ENCODE measurements around the gene EDN2. TPM values are rescaled to one million over a fixed set of nuclear protein-coding genes. Genes with fewer than 3 reads are reported as not detected.

EDN2 gene
- total RNA-seq, 1 experiment from 2014 or later = 0.50 TPM

GRCh38 chr1:41498804-41499203, 14.3 kb upstream of the EDN2 start:
- DNase-seq (ENCODE audit: low spot score) = peak; percentile 87

GRCh38 chr1:41498391-41498790, 13.9 kb upstream of the EDN2 start:
- DNase-seq (ENCODE audit: low spot score) = peak; percentile 60

- DNase-seq (ENCODE audit: low spot score) = no peak
Observed at GRCh38 chr1:41497461-41498030, 13.1 kb upstream of the EDN2 start.

GRCh38 chr1:41497056-41497440, 12.6 kb upstream of the EDN2 start:
- no peak for DNase-seq (ENCODE audit: low spot score)

GRCh38 chr1:41496080-41497055, 11.9 kb upstream of the EDN2 start:
- DNase-seq (ENCODE audit: low spot score) = peak; percentile 92

GRCh38 chr1:41495210-41495948, 10.9 kb upstream of the EDN2 start:
- DNase-seq (ENCODE audit: low spot score) = peak; percentile 54

- no peak for DNase-seq (ENCODE audit: low spot score)
Observed at GRCh38 chr1:41494351-41495209, 10.1 kb upstream of the EDN2 start.

GRCh38 chr1:41493626-41494350, 9.3 kb upstream of the EDN2 start:
- DNase-seq (ENCODE audit: low spot score) = no peak

GRCh38 chr1:41493117-41493536, 8.6 kb upstream of the EDN2 start:
- DNase-seq (ENCODE audit: low spot score) = peak; percentile 94

- peak; percentile 61 for DNase-seq (ENCODE audit: low spot score)
Observed at GRCh38 chr1:41492341-41492848, 7.9 kb upstream of the EDN2 start.

GRCh38 chr1:41490911-41491310, 6.4 kb upstream of the EDN2 start:
- no peak for DNase-seq (ENCODE audit: low spot score)

- DNase-seq (ENCODE audit: low spot score) = no peak
Observed at GRCh38 chr1:41489561-41489960, 5.1 kb upstream of the EDN2 start.

- no peak for DNase-seq (ENCODE audit: low spot score)
Observed at GRCh38 chr1:41488040-41488951, 3.8 kb upstream of the EDN2 start.

- DNase-seq (ENCODE audit: low spot score) = no peak
Observed at GRCh38 chr1:41487126-41488039, 2.9 kb upstream of the EDN2 start.

- DNase-seq (ENCODE audit: low spot score) = no peak
Observed at GRCh38 chr1:41486371-41487125, 2.1 kb upstream of the EDN2 start.

GRCh38 chr1:41486053-41486370, 1.5 kb upstream of the EDN2 start:
- no peak for DNase-seq (ENCODE audit: low spot score)

GRCh38 chr1:41485605-41486004, 1.1 kb upstream of the EDN2 start:
- peak; percentile 46 for DNase-seq (ENCODE audit: low spot score)

- no peak for DNase-seq (ENCODE audit: low spot score)
Observed at GRCh38 chr1:41483960-41484401, 502 bp downstream of the EDN2 start.
